ENCODE data around the gene TNNI2.

TNNI2 gene

DNA sequence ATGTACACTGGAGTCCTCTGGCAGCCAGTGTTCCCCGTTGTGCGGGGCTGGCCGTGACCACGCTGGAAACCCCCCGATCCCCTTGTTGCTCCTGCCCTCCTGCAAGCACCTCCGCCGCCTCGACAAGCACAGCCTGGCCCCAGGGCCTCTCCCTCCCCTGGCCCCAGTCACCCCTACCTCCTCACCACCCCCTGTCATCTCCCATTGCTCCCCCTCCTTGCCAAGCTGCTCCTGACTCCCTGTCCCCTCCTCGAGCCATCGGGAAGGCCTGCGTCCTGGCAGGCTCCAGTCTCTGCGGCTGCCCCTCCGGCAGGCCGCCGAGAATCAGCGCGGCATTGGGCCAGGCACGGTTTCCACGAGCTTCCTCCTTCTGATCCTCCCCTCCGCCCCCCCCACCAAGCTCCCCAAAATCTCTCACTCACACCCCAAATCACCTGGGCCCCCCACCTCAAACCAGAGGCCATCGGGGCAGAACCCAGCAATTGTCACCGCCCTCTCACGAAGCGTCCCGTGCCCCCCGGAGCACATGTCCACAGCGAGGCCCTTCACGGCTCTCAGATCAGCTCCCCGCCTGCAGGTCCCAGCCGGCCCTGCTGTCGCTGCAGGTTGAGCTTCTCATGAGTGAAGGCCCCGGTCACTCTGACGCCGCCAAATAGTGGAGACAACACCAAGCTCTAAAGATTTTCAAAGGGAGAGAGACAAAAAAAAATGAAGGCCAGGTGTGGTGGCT lies 8.4 kb downstream of the TNNI2 start:
- DNase-seq: no peak

DNA sequence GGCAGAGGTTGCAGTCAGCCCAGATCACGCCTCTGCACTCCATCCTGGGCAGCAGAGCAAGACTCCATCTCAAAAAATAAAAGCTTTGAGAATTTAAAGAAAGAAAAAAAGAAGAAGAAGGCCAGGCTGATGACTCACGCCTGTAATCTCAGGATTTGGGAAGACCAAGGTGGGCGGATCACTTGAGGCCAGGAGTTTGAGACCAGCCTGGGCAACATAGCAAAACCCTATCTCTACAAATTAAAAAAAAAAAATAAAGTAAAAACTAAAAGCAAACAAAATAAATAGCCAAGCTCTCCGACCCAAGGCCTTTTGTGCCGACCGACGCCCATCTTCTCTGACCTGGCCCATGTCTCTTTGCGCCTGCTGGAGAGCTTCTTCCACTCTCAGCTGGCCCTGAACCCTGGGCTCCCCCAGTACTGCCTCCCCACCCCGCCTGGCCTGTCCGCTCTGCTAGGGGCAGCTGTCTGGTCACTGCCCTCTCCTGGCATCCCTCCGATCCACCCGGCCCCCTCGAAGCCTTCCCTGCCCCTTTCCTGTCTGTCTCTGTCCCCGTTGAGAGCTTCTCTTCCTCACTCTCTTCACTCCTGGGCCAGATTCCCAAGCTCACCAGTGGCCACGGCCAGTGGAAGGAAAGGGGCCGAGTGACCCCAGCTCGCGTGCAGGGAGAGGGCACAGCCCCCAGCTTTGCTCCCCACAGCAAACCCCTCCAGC lies 9.3 kb downstream of the TNNI2 start:
- no peak for DNase-seq

DNA sequence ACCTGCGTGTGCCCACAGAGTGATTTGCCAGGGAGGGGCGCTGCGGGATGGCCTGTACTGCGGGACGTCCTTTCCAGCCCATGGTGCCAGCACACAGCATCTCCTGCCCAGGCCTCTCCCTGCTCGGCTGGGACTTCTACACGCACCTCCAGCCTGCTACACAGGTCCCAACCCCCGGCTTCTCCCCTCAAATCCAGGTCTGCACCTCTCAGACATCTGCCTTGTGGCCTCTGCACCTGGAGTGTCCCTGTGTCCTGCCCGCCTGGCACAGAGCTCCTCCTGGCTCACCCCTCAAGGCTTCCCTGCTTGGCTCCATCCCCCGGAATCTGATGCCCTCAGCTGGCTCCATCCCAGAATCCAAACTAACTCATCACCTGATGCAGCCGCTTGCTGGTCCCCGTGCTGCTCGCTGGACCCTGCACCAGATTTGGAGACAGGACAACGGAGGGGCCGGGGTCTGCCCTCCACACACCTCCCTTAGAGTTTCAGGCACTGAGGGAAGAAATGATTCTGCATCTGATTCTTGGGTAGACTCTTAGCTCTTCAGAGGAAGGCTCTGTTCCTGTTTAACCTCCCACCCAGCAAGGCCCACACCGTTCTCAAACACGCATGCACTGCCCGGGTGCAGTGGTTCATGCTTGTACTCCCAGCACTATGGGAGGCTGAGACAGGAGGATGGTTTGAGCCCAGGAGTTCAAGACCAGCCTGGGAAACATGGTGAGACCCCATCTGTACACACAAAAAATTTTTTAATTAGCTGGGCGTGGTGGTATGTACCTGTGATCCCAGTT lies 10.1 kb downstream of the TNNI2 start:
- no peak for DNase-seq

DNA sequence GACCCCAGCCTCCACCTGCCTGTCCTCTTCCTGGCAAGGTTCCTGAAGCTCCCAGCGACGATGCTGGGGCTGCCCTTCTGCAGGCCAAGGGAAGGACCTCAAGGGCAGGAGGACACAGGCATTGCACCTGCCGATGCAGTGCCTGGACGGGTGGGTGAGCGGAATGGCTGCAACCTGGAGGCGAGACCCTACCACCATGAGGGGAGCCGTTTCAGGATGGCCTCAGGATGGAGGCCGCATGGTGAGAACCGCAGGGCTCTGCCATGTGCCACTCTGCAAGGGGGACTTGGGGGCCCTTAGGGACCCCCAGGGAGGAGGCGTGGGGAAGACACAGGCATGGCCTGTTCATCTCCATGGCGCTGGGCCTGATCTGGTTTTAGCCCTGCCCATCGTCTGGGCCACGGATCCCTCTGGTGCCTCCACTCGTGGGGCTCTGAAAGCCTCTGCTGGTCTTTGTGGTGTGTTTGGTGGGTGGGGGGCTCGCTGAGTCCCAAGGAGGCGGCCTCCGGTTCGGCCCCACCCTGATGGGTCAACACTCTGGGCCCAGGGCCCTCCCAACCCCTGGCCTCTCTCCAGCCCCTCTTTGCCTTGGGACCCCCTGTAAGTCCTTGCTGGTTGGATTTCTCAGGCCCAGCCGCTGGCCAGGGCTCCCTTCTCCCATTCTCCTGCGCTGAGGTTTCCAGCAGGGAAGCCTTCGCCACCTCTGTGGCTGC lies 12.8 kb downstream of the TNNI2 start:
- no peak for DNase-seq

DNA sequence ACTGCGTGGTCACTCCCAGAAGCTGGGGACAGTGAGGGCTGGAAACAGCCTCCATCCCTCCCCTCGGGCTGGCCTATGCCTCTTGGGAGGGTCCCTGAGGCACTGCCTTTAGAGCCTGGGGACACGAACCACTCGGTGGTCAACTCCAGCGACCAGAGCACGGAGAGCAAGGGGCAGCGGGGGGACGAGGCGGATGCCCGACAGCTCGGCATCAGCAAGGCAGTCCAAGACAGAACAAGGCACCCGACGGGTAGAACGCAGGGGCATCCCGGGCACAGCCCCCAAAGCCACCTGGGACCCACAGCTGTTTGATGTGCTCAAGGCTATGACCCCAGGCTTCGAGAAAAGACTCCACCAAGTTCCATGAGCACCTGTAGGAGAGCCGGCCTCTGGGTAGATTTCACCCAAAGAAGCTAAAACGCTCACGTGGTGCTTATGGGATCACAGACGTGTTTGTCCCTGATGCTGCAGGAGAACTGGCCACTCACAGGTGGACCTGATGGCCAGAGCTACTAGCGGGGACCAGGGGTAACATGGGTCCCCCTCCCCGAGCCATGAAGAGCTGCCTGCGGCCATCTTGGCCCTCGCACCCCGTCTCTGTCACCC lies 13.6 kb downstream of the TNNI2 start:
- no peak for DNase-seq

DNA sequence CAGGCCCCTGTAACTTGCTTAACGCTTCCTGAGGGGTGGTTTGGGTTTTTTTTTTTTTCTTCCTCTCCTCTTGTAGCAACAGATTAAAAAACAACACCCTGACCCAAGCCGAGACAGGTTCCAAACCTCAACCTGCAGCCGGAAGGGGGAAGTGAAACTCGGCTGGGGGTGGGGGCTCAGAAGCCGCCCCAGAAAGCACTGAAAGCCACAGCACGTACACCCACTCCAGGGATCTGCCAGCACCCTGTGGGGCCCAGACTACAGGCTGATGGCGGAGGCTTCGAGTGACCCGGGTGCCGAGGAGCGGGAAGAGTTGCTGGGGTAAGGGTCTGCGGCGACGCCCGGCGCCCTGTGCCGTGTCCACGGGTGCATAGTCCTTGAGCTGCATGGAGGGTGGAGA lies 14.1 kb downstream of the TNNI2 start, which contains the start of gene LSP1:
LSP1 (plus strand) TSS at position 208 of the 400 bp plus-strand sequence; CDS start at position 269, 61 bp downstream.
- DNase-seq: no peak

DNA sequence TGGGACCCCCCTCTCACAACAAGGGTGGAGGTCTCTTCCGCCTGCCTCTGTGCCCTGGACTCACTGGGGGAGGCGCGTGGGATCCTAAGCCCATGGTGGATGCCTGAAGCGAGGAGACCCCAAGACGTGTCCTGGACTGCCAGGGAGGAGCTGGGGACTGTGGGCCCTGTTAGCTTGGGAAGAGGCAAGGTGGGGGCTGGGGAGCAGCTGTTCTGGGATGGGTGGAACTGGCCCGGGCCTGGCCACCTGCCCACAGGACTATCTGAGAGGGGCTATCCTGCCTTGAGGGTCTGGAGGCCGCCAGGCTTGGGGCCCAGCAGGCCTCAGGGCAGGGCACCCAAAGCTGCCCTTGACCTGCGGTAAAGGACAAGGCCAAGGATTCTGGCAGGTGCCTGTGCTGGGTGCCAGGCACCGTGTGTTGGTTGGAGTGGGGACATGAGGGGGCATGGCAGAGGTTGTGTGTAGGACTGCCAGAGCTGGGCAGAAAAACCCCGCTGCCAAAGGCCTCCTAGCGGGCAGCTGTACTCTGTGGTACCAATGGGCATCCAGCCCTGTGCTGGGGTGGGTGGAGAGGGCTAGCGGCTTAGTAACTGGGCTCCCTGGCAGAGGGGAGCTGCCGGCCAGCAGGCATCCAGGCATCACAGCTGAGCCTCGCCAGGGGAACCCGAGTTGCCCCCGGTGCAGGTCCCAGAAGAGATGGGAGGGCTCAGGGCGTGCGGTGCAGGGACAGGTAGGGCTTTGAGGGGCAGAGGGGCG lies 14.8 kb downstream of the TNNI2 start:
- no peak for DNase-seq

DNA sequence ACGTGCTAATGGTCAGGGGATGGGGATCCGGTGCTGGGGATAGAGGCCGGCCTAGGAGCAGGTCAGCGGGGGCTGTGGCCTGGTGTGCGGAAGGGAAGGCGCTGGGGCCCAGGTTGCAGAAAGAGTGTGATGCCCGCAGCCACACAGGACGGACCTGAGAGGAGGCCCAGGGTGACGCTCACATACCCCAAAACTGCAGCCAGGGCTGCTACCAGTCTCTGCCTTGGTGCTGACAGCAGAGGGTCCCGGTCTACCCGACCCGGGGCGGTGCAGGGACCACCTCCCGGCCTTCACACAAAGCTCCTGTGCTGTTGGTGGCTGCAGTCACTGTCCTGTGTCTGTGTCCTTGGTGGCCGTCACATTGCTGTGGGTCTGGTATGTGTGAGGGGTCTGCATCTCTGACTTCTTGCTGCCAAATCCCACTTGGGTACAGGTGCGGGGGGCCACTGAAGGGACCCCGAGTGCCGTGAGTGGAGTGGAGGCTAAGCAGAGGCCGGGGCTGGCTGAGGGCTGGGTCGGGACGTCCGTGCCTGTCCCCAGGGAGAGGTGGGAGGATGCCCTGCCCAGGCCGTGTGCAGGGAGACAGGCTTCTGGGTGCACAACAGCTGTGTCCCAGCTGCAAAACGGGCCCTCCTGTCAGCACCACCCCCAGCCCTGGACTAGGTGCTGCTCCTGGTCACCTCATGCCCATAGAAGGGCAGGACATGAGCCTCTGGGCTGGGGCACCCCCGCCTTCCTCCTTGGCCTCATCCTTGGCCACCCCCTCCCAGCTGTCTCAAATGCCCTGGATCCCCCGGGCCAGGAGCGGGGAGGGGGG lies 15.6 kb downstream of the TNNI2 start:
- no peak for DNase-seq

DNA sequence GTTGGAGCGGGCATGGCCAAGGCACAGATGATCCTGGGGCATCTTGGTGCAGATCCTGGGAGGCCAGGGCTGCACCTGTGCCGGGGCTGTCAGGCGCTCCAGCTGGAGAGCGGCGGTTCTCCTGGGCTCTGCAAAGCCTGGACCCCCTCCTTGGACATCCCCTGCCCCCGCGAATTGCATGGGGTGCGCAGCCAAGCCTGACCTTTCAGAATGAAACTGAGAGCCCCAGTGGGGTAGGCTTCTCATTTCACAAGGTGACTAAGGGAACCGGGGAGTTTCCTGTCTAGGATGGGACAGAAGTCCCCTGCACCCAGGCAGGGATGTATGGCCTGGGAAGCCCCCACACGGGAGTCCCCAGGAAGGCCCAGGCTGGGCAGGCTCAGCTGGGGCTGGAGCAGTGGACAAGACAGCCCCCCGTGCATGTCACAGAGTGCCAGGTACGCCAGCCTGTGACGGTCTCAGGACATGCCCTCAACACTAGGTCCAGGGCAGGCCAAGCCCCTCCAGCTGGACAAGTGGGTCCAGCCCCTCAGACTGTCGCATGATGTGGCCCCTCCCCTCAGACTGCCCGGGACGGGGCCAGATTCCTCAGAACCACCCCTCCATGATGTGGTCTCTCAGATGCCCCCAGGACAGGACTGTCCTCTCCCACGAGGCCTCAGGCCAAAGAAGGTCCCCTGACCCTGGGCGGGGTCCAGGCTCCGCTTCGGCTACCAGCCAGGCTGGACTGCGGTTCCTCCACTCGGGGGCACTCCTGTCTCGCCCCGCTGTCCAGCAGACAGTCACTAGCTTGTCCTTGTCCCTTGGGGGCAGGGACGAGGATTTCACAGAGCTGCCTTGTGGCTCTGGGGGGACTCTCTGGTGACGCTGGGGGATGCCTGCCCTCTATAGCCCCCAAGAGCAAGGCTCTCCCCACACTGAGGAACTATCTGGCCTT lies 16.4 kb downstream of the TNNI2 start:
- no peak for DNase-seq

DNA sequence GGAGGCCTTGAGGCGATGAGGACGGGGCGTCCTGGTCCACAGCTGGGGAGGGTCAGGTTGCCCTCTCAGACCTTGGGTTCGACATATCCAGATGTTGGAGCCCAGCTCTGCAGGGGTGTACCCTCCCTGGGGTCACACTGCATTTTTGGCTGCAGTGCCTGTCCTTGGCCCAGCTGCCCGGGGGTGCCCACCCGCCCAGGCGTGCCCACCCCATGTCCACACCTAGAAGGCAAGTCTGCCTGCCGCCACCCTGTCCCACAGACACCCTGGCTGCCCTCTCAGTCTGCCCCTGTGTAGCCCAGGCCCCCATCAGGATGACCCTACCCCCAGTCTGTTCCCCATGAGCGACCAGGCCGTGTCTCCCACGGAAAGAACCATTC lies 17.1 kb downstream of the TNNI2 start:
- DNase-seq: no peak

DNA sequence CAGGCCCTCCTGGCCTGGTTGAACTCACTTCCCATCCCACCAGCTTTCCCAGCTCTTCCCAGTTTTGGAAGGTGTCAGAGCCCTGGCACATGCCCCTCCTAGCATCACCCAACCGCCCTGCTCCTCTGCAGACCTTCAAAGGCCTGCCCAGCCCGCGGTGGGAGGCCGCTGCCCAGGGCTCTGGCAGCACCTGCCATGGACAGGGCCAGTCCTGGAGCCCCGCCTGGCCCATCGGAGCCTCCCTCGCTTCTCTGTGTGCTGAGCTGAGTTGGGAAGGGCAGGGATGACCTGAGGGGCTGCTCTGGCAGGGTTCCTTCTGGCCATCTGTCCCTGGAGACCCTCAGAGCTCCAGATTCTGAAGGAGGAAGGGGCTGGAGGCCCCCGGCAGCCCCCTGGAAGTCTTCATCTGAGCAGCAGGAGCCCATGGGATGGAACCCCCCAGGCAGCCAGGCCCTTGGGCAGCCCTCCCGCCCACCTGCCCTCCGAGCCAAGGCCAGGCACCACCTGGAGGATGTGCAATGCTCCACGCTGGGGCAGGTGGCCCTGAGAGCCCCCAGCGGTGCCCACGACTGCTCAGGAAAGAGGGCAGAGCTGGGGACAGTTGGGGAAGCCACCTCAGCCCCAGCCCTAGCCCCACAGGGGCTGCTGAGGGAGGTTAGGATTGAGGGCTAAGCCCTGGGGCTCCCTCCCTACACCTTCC lies 17.7 kb downstream of the TNNI2 start:
- DNase-seq: no peak

DNA sequence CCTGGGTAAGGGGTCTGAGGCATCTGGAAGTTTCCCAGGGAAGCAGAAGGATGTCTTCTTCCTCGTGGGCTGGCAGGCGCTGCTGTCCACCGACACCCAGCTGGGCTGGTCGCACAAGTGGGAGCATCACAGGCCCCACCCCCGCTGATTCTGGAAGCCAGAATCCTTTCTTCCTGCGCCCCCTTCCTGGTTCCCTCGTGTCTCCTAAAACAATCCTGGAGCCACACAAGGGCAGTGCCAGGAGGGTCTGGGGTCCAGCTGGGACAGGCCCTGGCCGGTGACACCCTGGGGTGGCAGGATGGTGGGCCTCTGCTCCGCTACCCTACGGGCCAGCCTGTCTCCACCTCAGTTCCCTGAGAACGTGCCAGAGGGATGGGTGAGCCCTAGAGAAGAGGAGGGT lies 18.3 kb downstream of the TNNI2 start:
- DNase-seq: no peak

DNA sequence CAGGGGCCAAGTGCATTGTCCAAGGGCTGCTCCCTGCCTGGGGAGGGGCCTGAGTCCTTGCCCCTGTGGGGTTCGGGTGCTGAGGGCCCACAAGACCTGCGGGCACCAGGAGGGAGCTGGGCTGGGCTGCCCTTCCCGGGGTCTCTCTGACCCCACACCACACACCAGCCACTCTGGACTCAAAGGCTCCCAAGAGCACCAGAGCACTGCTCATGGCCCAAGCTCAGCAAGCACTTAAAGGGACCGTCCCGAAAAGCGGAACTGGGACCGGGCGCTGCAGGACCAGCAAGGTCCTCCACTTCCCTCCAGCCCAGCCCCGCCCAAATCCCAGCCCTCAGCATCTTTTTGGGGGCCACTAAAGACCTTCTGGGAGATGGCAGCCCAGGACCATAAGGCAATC lies 19.4 kb downstream of the TNNI2 start:
- DNase-seq: no peak

DNA sequence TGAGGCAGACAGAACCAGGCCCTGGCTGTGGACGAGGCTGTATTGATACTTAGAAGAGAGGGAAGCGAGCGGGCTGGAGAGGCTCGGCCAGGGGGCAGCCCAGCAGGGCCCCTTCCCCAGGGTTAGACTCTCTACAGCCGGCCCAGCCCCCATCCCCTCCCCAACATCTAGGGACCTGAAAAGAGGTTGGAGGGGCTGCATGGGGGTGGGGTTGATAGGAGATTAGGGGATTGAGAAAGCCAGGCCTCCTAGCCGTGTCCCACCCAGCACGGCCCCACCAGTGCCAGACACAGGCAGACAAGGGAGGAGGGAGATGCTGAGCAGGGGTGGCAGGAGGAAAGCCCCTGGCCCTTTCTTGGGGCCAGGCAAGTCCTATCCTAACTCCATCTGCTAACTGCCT lies 19.8 kb downstream of the TNNI2 start:
- no peak for DNase-seq

DNA sequence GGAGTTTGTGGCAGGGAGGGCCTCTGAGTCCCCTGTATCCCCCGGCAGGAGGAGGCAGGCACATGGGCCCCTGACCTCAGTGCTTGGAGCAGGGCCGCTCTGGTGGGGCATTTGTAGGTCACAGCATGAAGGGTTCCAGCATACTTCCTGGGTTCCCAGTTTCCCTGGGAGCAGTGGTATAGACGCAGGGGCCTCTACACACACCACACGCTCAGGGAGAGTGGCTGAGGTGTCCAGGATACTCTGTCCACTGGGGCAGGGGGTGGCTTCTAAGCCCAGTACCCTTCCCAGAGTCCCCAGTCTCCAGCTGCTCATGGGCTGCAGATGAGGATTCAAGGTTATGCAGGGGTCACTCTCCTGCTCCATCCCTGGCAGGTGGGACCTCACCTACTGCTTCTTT lies 20.2 kb downstream of the TNNI2 start:
- DNase-seq: no peak

DNA sequence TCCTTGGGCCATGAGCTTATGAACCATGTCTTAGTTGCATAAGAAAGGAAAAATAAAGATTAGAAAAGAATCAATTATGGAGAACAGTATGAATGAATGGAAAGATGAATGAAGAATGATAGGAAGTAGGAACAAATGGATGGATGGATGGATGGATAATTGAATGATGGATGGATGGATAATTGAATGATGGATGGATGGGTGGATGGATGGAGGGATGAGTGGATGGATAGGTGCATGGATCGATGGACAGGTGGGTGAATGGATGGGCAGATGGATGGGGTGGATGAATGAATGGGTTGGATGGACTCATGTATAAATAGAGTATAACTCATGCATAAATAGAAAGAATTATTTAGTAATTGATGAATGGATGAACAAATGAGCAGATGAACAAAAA lies 21.3 kb downstream of the TNNI2 start:
- DNase-seq: no peak

DNA sequence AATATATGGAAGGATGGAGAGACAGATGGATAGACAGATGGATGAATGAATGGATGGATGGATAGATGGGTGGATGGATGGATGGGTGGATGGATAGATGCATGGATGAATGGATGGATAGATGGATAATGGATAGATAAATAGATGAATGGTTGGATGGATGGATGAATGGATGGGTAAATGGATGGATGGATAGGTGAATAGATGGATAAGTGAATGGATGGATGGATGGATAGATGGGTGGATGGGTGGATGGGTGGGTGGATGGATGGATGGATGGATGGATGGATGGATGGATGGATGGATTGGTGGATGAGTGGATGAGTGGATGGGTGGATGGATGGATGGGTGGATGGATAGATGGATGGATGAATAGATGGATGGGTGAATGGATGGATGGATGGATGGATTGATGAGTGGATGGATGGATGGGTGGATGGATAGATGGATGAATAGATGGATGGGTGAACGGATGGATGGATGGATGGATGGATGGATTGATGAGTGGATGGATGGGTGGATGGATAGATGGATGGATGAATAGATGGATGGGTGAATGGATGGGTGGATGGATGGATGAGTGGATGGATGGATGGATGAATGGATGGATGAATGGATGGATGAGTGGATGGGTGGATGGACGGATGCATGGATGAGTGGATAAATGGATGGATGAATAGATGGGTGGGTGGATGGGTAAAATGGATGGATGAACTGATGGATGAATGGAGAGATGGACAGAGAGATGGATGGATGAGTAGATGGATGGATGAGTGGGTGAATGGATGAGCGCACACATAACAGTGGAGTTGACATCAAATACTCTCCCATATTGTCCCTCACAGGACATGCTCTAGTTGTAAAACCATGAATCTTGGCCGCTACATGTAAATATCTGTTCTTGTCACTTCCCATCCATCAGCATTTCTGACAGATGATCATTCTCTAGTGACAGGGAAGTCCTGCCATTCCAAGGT lies 22.9 kb downstream of the TNNI2 start:
- no peak for DNase-seq

Data from right hindlimb (tissue), 1 donor.